BE2C (cell line): ENCODE results near the gene TMEM233. TPM values are rescaled to one million over a fixed set of nuclear protein-coding genes. Genes with fewer than 3 reads are reported as not detected.

ENCODE experiments used
- DNase-seq: peaks from one replicate; pipeline ENCODE4 v3.0.0-alpha.2; 2020
- H3K27me3 ChIP-seq: fragments of 250-450 bp; sonication (Bioruptor Pico); 2 replicates; pipeline ENCODE4 v1.5.1; 2020; ENCODE audit warnings: mild to moderate bottlenecking
- H3K36me3 ChIP-seq: fragments of 250-450 bp; sonication (Bioruptor Pico); 2 replicates; pipeline ENCODE4 v1.5.1; 2020; ENCODE audit warnings: mild to moderate bottlenecking
- H3K4me1 ChIP-seq: fragments of 250-450 bp; sonication (Bioruptor Pico); 2 replicates; pipeline ENCODE4 v1.5.1; 2020
- H3K4me3 ChIP-seq: 2 replicates; pipeline ENCODE4 v1.5.1; 2011; ENCODE audit warnings: low read depth, low read length
- H3K9me3 ChIP-seq: fragments of 250-450 bp; sonication (Bioruptor Pico); 2 replicates; pipeline ENCODE4 v1.5.1; 2020
- polyA plus RNA-seq: library from polyadenylated mRNA; unstranded; fragments of >200 nt; gene quantifications from one replicate; pipeline ENCODE4 v1.2.1, GENCODE V29; 2012; ENCODE audit warnings: low read depth, missing spikeins; ENCODE audit not compliant: insufficient read length, insufficient read depth
- TF ChIP-seq, protein P1 (sequence below): IDR thresholded peaks from 2 replicates; pipeline ENCODE4 v1.5.1; 2012; ENCODE audit warnings: mild to moderate bottlenecking, low read depth, low read length

The TMEM233 gene
- polyA plus RNA-seq: 0.36 TPM

DNA sequence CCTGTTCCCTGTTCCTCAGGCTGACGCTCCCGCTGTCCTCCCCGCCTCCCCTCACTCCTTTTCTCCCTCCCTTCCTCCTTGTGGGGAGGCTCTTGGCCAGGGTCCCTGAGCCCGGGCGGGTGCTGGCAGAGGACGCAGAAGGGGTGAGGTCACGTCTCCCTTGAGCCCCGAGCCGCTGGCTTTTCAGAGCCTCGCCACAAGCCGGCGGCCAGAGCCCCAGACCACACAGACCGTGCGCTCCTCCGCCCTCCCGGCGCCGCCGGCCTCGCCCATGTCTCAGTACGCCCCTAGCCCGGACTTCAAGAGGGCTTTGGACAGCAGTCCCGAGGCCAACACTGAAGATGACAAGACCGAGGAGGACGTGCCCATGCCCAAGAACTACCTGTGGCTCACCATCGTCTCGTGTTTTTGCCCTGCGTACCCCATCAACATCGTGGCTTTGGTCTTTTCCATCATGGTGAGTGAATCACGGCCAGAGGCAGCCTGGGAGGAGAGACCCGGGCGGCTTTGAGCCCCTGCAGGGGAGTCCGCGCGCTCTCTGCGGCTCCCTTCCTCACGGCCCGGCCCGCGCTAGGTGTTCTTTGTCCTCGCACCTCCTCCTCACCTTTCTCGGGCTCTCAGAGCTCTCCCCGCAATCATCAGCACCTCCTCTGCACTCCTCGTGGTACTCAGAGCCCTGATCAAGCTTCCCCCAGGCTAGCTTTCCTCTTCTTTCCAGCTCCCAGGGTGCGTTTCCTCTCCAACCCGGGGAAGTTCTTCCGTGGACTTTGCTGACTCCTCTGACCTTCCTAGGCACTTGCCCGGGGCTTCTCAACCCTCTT, at the start of gene TMEM233:
Gene TMEM233, plus strand, starts transcription at position 197 of the 821 bp plus-strand sequence. Its CDS starts 75 bp downstream, at position 272.
- no peaks in the 10 kb centered on the region for H3K4me1 ChIP-seq
- no peak for DNase-seq
- H3K27me3 ChIP-seq: peaks cover 42% of the 10 kb centered on the region
- TF ChIP-seq, protein P1, sequence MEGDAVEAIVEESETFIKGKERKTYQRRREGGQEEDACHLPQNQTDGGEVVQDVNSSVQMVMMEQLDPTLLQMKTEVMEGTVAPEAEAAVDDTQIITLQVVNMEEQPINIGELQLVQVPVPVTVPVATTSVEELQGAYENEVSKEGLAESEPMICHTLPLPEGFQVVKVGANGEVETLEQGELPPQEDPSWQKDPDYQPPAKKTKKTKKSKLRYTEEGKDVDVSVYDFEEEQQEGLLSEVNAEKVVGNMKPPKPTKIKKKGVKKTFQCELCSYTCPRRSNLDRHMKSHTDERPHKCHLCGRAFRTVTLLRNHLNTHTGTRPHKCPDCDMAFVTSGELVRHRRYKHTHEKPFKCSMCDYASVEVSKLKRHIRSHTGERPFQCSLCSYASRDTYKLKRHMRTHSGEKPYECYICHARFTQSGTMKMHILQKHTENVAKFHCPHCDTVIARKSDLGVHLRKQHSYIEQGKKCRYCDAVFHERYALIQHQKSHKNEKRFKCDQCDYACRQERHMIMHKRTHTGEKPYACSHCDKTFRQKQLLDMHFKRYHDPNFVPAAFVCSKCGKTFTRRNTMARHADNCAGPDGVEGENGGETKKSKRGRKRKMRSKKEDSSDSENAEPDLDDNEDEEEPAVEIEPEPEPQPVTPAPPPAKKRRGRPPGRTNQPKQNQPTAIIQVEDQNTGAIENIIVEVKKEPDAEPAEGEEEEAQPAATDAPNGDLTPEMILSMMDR: no peak
- no peaks in the 10 kb centered on the region for H3K36me3 ChIP-seq
- H3K4me3 ChIP-seq: no peak within 1 kb of the TSS
- no peaks in the 10 kb centered on the region for H3K9me3 ChIP-seq

DNA sequence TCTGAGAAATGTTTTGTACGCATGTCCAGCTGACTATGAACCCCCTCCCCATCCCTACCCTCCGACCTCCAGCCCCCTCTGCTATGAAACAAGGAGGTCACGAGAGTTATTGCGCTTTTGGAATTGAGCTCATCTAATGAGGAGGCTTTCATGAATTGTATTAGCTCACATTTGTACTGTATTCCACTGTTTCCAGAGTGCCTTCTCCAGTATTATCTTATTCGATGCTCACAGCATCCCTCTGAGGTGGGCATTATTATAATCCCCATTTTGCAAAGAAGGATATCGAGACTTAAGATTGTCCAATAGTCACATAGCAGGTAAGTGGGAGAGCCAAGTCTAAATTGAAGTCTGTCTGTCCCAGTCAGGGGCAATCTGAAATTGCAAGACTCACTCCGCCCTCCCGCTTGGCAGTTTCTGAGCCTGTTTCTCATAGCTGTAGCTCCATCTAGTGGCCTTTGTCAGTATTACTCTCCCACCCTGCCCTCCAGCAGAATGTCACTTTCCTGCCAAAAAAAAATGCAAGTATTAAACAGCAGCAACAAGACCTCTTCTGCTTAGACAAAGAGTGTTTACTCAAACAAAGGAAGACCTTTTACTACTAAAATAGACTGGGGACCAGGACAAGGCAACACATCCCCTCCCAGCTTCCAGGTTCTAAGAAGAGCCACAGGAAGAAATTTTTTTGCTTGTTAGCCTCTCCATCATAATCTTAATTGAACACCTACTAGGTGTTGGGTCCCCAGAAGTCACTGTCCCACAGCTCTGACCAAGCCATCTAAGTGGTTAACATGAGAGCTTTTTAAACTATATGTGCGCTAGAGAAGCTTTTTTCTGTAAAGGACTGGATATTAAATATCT, 48.6 kb upstream of the TMEM233 start:
- Histone ChIP-seq H3K4me1 (no peaks in the 10 kb centered on the region), H3K9me3 (no peaks in the 10 kb centered on the region), H3K36me3 (no peaks in the 10 kb centered on the region), H3K27me3 (no peaks in the 10 kb centered on the region), H3K4me3 (no peak overlapping the region)
- peak; percentile 71 for DNase-seq
- TF ChIP-seq, protein P1: peak; percentile 85

DNA sequence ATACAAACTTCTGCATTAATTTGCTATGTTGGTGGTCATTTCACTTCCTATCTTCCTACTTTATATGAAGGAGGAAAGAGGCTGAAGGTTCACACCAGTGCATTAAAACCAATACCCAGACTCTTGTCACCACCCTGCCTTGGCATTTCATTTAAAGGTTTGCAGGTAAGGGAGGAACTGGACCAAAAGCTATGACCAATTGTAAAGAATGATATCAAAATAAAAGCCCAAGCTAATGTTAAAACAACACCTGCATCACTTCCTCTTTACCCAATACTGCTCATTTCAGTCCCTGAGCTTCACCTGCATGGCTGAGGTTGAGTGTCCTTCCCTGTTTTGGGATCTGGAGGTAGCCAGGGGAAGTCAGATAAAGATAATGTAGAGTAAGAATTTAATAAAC, 47.2 kb upstream of the TMEM233 start:
- no peak for DNase-seq
- Histone ChIP-seq H3K4me3 (no peak overlapping the region), H3K36me3 (no peaks in the 10 kb centered on the region), H3K27me3 (no peaks in the 10 kb centered on the region), H3K9me3 (no peaks in the 10 kb centered on the region), H3K4me1 (no peaks in the 10 kb centered on the region)
- TF ChIP-seq, protein P1: no peak

DNA sequence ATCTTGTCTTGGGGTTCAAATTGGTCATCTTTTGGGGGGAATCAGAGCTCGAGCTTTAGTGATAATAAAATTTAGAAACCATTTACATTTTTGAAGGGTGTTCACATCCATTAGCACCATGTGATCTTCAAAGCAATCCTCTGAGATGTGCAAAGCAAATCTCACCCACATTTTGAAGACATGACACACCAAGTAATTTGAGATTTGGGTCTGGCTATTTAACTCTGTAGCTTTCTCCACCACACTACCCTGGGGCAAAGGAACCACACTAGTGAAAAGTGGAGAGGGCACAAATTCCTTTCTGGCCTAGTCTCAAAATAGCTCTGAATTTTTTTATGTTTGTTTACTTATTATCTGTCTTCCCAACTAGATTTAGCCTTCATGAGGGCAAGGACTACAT, 46.6 kb upstream of the TMEM233 start:
- no peaks in the 10 kb centered on the region for H3K9me3 ChIP-seq
- H3K4me3 ChIP-seq: no peak overlapping the region
- no peaks in the 10 kb centered on the region for H3K4me1 ChIP-seq
- TF ChIP-seq, protein P1: no peak
- no peak for DNase-seq
- H3K27me3 ChIP-seq: 0 out of 2 replicates have a peak, but pooled peaks cover under 1% of the 10 kb centered on the region
- H3K36me3 ChIP-seq: no peaks in the 10 kb centered on the region

DNA sequence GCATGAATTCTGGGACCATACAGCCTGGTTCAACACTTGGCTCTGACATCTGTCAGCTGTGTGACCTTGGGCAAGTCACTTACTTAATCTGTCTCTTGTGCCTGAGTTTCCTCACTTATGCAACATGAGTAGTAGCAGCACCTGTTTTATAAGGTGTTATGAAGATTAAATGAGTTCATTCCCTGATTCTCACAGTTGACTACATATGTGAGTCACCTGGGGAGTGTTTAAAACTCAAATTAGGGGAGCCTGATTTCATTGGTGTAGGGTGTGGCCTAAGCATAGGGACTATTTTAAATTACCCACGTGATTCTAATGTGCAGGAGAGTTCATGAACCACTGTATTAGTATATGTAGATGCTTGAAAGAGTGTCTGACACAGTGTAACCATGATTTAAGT, 36.7 kb upstream of the TMEM233 start:
- Histone ChIP-seq H3K27me3 (peaks cover 6% of the 10 kb centered on the region; the same call in 1 of the 2 replicates), H3K9me3 (no peaks in the 10 kb centered on the region), H3K36me3 (no peaks in the 10 kb centered on the region), H3K4me1 (no peaks in the 10 kb centered on the region), H3K4me3 (no peak overlapping the region)
- no peak for DNase-seq
- TF ChIP-seq, protein P1: no peak
